ENCODE data around the gene GIMAP2. TPM values are rescaled to one million over a fixed set of nuclear protein-coding genes. Genes with fewer than 3 reads are reported as not detected.

GIMAP2 gene
- total RNA-seq, 1 donor from 2014 or later, result not detected

- Histone ChIP-seq H3K79me2 (ENCODE audit: low read depth) (no peaks in the 10 kb centered on the region), H3K9me3 (ENCODE audit: low read depth) (no peaks in the 10 kb centered on the region), H3K9ac (no peak overlapping the region), H3F3A (ENCODE audit: low read depth) (no peaks in the 10 kb centered on the region), H3K4me3 (no peak overlapping the region), H2AFZ (replicated peaks) (no peak overlapping the region), H3K4me2 (no peak overlapping the region), H3K36me3 (no peaks in the 10 kb centered on the region), H4K20me1 (ENCODE audit: low read depth) (no peaks in the 10 kb centered on the region), H3K27ac (no peak overlapping the region), H3K4me1 (peaks cover 16% of the 10 kb centered on the region), H3K27me3 (peaks cover 94% of the 10 kb centered on the region)
- H3K9me3 Mint-ChIP-seq, result peaks cover 10% of the 10 kb centered on the region
- no peaks in the 10 kb centered on the region for H3K36me3 Mint-ChIP-seq
- no peak for TF ChIP-seq EZH2phosphoT487 (IDR thresholded peaks at IDR 0.05)
- no peak for TF ChIP-seq EZH2 (IDR thresholded peaks at IDR 0.05)
- TF ChIP-seq CTCF (IDR thresholded peaks at IDR 0.05), result no peak
- no peak overlapping the region for H3K4me3 Mint-ChIP-seq
- H3K27ac Mint-ChIP-seq, result no peak overlapping the region
- no peak for DNase-seq (ENCODE audit: low spot score)
- H3K27me3 Mint-ChIP-seq (ENCODE audit: insufficient read depth, low read depth), result peaks cover 16% of the 10 kb centered on the region
- peaks cover 19% of the 10 kb centered on the region for H3K4me1 Mint-ChIP-seq
Measured at GRCh38 chr7:150731916-150732315, 46.4 kb downstream of the GIMAP2 start.

GRCh38 chr7:150732786-150733481, 47.4 kb downstream of the GIMAP2 start:
- no peak overlapping the region for H2AFZ ChIP-seq (replicated peaks)
- H3K4me3 ChIP-seq, result no peak overlapping the region
- H3K27me3 Mint-ChIP-seq (ENCODE audit: insufficient read depth, low read depth), result peaks cover 17% of the 10 kb centered on the region
- no peaks in the 10 kb centered on the region for H3F3A ChIP-seq (ENCODE audit: low read depth)
- peaks cover 10% of the 10 kb centered on the region for H3K9me3 Mint-ChIP-seq
- no peak overlapping the region for H3K4me3 Mint-ChIP-seq
- no peaks in the 10 kb centered on the region for H3K36me3 ChIP-seq
- H3K4me1 ChIP-seq, result peaks cover 16% of the 10 kb centered on the region
- H3K9ac ChIP-seq, result no peak overlapping the region
- no peaks in the 10 kb centered on the region for H3K79me2 ChIP-seq (ENCODE audit: low read depth)
- H3K4me2 ChIP-seq, result no peak overlapping the region
- no peaks in the 10 kb centered on the region for H3K36me3 Mint-ChIP-seq
- H3K4me1 Mint-ChIP-seq, result peaks cover 19% of the 10 kb centered on the region
- H3K9me3 ChIP-seq (ENCODE audit: low read depth), result no peaks in the 10 kb centered on the region
- no peak overlapping the region for H3K27ac ChIP-seq
- no peaks in the 10 kb centered on the region for H4K20me1 ChIP-seq (ENCODE audit: low read depth)
- no peak for DNase-seq (ENCODE audit: low spot score)
- no peak for TF ChIP-seq EZH2phosphoT487 (IDR thresholded peaks at IDR 0.05)
- no peak for TF ChIP-seq EZH2 (IDR thresholded peaks at IDR 0.05)
- peaks cover 94% of the 10 kb centered on the region for H3K27me3 ChIP-seq
- no peak overlapping the region for H3K27ac Mint-ChIP-seq

GRCh38 chr7:150733482-150734095, 48.1 kb downstream of the GIMAP2 start:
- H3K4me1 Mint-ChIP-seq, result peaks cover 19% of the 10 kb centered on the region
- Histone ChIP-seq H4K20me1 (ENCODE audit: low read depth) (no peaks in the 10 kb centered on the region), H3K4me1 (peaks cover 16% of the 10 kb centered on the region), H3K27me3 (peaks cover 100% of the 10 kb centered on the region), H3K9ac (no peak overlapping the region), H3K4me2 (no peak overlapping the region), H3K36me3 (no peaks in the 10 kb centered on the region), H3K27ac (no peak overlapping the region), H2AFZ (replicated peaks) (no peak overlapping the region), H3F3A (ENCODE audit: low read depth) (no peaks in the 10 kb centered on the region), H3K4me3 (no peak overlapping the region), H3K9me3 (ENCODE audit: low read depth) (no peaks in the 10 kb centered on the region), H3K79me2 (ENCODE audit: low read depth) (no peaks in the 10 kb centered on the region)
- peaks cover 17% of the 10 kb centered on the region for H3K27me3 Mint-ChIP-seq (ENCODE audit: insufficient read depth, low read depth)
- H3K4me3 Mint-ChIP-seq, result no peak overlapping the region
- TF ChIP-seq CTCF (IDR thresholded peaks at IDR 0.05) (no peak), EZH2phosphoT487 (IDR thresholded peaks at IDR 0.05) (no peak), EZH2 (IDR thresholded peaks at IDR 0.05) (no peak)
- H3K9me3 Mint-ChIP-seq, result peaks cover 7% of the 10 kb centered on the region
- H3K36me3 Mint-ChIP-seq, result no peaks in the 10 kb centered on the region
- no peak for DNase-seq (ENCODE audit: low spot score)
- H3K27ac Mint-ChIP-seq, result no peak overlapping the region

GRCh38 chr7:150734254-150734653, 48.7 kb downstream of the GIMAP2 start:
- Mint-ChIP-seq H3K36me3 (no peaks in the 10 kb centered on the region), H3K27ac (no peak overlapping the region), H3K9me3 (peaks cover 4% of the 10 kb centered on the region), H3K4me3 (no peak overlapping the region), H3K27me3 (ENCODE audit: insufficient read depth, low read depth) (peaks cover 17% of the 10 kb centered on the region), H3K4me1 (peaks cover 19% of the 10 kb centered on the region)
- no peak overlapping the region for H3K27ac ChIP-seq
- no peaks in the 10 kb centered on the region for H4K20me1 ChIP-seq (ENCODE audit: low read depth)
- H3K4me3 ChIP-seq, result no peak overlapping the region
- peaks cover 16% of the 10 kb centered on the region for H3K4me1 ChIP-seq
- no peak overlapping the region for H3K4me2 ChIP-seq
- no peaks in the 10 kb centered on the region for H3F3A ChIP-seq (ENCODE audit: low read depth)
- H2AFZ ChIP-seq (replicated peaks), result no peak overlapping the region
- peaks cover 100% of the 10 kb centered on the region for H3K27me3 ChIP-seq
- H3K36me3 ChIP-seq, result no peaks in the 10 kb centered on the region
- no peak overlapping the region for H3K9ac ChIP-seq
- TF ChIP-seq CTCF (IDR thresholded peaks at IDR 0.05) (no peak), EZH2 (IDR thresholded peaks at IDR 0.05) (no peak), EZH2phosphoT487 (IDR thresholded peaks at IDR 0.05) (no peak)
- H3K9me3 ChIP-seq (ENCODE audit: low read depth), result no peaks in the 10 kb centered on the region
- no peaks in the 10 kb centered on the region for H3K79me2 ChIP-seq (ENCODE audit: low read depth)
- no peak for DNase-seq (ENCODE audit: low spot score)
